Myocyte (in vitro differentiated cells): ENCODE measurements around the gene CREB5. TPM values are rescaled to one million over a fixed set of nuclear protein-coding genes. Genes with fewer than 3 reads are reported as not detected.

Experiments used
- DNase-seq: peaks from one replicate; pipeline ENCODE4 v3.0.0-alpha.2; 2012; ENCODE audit warnings: low read depth
- total RNA-seq: library from RNA; depleted of rRNA; stranded (reverse); fragments of >200 nt; gene quantifications from 2 replicates; pipeline ENCODE4 v1.2.3, GENCODE V29; 2014

Gene CREB5
- total RNA-seq, 1 donor from 2014 or later: 3.7 TPM

- DNase-seq: peak; percentile 84
Measured at GRCh38 chr7:28629216-28629842, 217.0 kb downstream of the CREB5 start.

- DNase-seq: no peak
Measured at GRCh38 chr7:28630350-28630749, 218.0 kb downstream of the CREB5 start.

- no peak for DNase-seq
Measured at GRCh38 chr7:28631995-28632394, 219.7 kb downstream of the CREB5 start.

GRCh38 chr7:28638914-28639313 is 226.6 kb downstream of the CREB5 start:
- no peak for DNase-seq

- DNase-seq: no peak
Measured at GRCh38 chr7:28640001-28640400, 227.7 kb downstream of the CREB5 start.

- no peak for DNase-seq
Measured at GRCh38 chr7:28641752-28642545, 229.6 kb downstream of the CREB5 start.

- DNase-seq: no peak
Measured at GRCh38 chr7:28643188-28643569, 230.9 kb downstream of the CREB5 start.

GRCh38 chr7:28643584-28644340 is 231.4 kb downstream of the CREB5 start:
- DNase-seq: no peak

GRCh38 chr7:28645866-28646265 is 233.5 kb downstream of the CREB5 start:
- no peak for DNase-seq

GRCh38 chr7:28646376-28647075 is 234.2 kb downstream of the CREB5 start:
- DNase-seq: no peak

GRCh38 chr7:28647076-28647421 is 234.7 kb downstream of the CREB5 start:
- no peak for DNase-seq

GRCh38 chr7:28649189-28649588 is 236.9 kb downstream of the CREB5 start:
- no peak for DNase-seq

- no peak for DNase-seq
Measured at GRCh38 chr7:28649811-28650210, 237.5 kb downstream of the CREB5 start.

- peak; percentile 57 for DNase-seq
Measured at GRCh38 chr7:28654110-28654509, 241.8 kb downstream of the CREB5 start.

GRCh38 chr7:28656529-28656928 is 244.2 kb downstream of the CREB5 start:
- no peak for DNase-seq

GRCh38 chr7:28658381-28658780 is 246.1 kb downstream of the CREB5 start:
- DNase-seq: no peak

- DNase-seq: no peak
Measured at GRCh38 chr7:28660132-28660531, 247.8 kb downstream of the CREB5 start.

- no peak for DNase-seq
Measured at GRCh38 chr7:28661826-28662595, 249.7 kb downstream of the CREB5 start.

- DNase-seq: no peak
Measured at GRCh38 chr7:28666154-28666553, 253.8 kb downstream of the CREB5 start.

- DNase-seq: no peak
Measured at GRCh38 chr7:28668085-28668484, 255.8 kb downstream of the CREB5 start.

GRCh38 chr7:28669330-28669729 is 257.0 kb downstream of the CREB5 start:
- no peak for DNase-seq
